ENCODE results near the gene IL16.

Gene IL16

DNA sequence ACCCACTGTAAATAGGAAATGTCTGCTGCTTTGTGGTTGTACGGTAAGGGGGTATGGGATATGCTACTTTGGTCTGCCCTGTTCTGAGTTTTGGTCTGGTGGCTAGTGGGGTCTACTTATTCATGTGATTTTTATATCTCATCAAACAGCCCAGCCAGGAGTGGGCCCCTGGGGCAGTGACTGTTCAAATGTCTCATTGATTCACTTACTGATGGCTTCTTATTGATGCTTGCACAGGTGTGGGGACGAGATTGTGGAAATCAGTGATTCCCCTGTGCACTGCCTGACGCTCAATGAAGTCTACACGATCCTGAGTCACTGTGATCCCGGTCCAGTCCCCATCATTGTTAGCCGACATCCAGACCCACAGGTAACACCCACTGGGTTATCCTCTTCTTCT, 88.8 kb downstream of the IL16 start:
- DNase-seq = peak in 1 of 2 donors; percentile 28
- peaks cover 0 to 17% (median 14%) of the 10 kb centered on the region in 3 donors for H3K36me3 ChIP-seq
- intact Hi-C loops (cut with DNase I; ENCODE audit: low total_unique reads) = no loop called here
- H3K27me3 ChIP-seq = no peaks in the 10 kb centered on the region
- H3K4me1 ChIP-seq = no peaks in the 10 kb centered on the region
- H3K9me3 ChIP-seq = no peaks in the 10 kb centered on the region
- TF ChIP-seq, protein P1, sequence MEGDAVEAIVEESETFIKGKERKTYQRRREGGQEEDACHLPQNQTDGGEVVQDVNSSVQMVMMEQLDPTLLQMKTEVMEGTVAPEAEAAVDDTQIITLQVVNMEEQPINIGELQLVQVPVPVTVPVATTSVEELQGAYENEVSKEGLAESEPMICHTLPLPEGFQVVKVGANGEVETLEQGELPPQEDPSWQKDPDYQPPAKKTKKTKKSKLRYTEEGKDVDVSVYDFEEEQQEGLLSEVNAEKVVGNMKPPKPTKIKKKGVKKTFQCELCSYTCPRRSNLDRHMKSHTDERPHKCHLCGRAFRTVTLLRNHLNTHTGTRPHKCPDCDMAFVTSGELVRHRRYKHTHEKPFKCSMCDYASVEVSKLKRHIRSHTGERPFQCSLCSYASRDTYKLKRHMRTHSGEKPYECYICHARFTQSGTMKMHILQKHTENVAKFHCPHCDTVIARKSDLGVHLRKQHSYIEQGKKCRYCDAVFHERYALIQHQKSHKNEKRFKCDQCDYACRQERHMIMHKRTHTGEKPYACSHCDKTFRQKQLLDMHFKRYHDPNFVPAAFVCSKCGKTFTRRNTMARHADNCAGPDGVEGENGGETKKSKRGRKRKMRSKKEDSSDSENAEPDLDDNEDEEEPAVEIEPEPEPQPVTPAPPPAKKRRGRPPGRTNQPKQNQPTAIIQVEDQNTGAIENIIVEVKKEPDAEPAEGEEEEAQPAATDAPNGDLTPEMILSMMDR (IDR thresholded peaks at IDR 0.05) = no peak
- H3K27ac ChIP-seq = no peak overlapping the region
- no peak overlapping the region for H3K4me3 ChIP-seq

DNA sequence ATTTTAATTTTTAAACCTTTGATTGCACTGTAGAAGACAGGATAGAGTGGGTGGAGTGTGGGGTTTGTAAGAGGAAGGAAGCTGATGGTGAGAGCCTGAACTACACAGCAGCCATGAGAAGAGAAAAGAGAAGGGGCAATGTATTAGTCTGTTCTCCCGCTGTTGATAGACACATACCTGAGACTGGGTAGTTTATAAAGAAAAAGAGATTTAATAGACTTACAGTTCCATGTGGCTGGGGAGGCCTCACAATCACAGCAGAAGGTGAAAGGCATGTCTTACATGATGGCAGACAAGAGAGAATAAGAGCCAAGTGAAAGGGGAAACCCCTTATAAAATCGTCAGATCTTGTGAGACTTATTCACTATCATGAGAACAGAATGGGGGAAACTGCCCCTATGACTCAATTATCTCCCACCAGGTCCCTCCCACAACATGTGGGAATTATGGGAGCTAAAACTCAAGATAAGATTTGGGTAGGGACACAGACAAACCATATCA, 90.0 kb downstream of the IL16 start:
- peak in 1 of 2 donors; percentile 10 for DNase-seq
- Histone ChIP-seq H3K27me3 (no peaks in the 10 kb centered on the region), H3K4me3 (no peak overlapping the region), H3K4me1 (no peaks in the 10 kb centered on the region), H3K9me3 (no peaks in the 10 kb centered on the region), H3K36me3 (peaks cover 0 to 14% (median 13%) of the 10 kb centered on the region in 3 donors), H3K27ac (no peak overlapping the region)
- intact Hi-C loops (cut with DNase I; ENCODE audit: low total_unique reads) = no loop called here
- TF ChIP-seq, protein P1 (IDR thresholded peaks at IDR 0.05) = no peak

GRCh38 chr15:81288040-81288439, 91.4 kb downstream of the IL16 start:
- intact Hi-C loops (cut with DNase I; ENCODE audit: low total_unique reads) = no loop called here
- no peak overlapping the region for H3K27ac ChIP-seq
- DNase-seq = peak in 1 of 2 donors; percentile 7
- TF ChIP-seq, protein P1 (IDR thresholded peaks at IDR 0.05) = no peak
- peaks cover 0 to 21% (median 12%) of the 10 kb centered on the region in 3 donors for H3K36me3 ChIP-seq
- H3K9me3 ChIP-seq = no peaks in the 10 kb centered on the region
- no peaks in the 10 kb centered on the region for H3K4me1 ChIP-seq
- no peak overlapping the region for H3K4me3 ChIP-seq
- no peaks in the 10 kb centered on the region for H3K27me3 ChIP-seq

DNA sequence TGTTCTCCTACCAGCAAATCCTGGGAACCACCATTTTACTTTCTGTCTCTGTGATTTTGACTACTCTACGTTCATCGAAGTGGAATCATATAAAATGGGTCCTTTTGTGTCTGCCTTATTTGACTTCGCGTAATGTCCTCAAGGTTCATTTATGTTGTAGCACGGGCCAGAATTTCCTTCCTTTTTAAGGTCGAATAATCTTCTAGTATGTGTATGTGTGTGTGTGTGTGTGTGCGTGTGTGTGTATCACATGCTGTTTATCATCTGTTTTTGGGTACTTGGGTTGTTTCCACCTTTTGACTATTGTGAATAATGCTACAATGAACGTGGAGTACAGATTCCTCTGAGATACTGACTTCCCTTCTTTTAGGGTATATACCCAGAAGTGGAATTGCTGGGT, 91.9 kb downstream of the IL16 start:
- Histone ChIP-seq H3K9me3 (no peaks in the 10 kb centered on the region), H3K36me3 (peaks cover 0 to 26% (median 13%) of the 10 kb centered on the region in 3 donors), H3K4me1 (no peaks in the 10 kb centered on the region), H3K27ac (no peak overlapping the region), H3K4me3 (no peak overlapping the region), H3K27me3 (no peaks in the 10 kb centered on the region)
- DNase-seq = no peak
- intact Hi-C loops (cut with DNase I; ENCODE audit: low total_unique reads) = no loop called here
- TF ChIP-seq, protein P1 (IDR thresholded peaks at IDR 0.05) = no peak

- DNase-seq = no peak
- no peak overlapping the region for H3K4me3 ChIP-seq
- no peaks in the 10 kb centered on the region for H3K9me3 ChIP-seq
- H3K27me3 ChIP-seq = no peaks in the 10 kb centered on the region
- no peak overlapping the region for H3K27ac ChIP-seq
- peaks cover 0 to 30% (median 13%) of the 10 kb centered on the region in 3 donors for H3K36me3 ChIP-seq
- intact Hi-C loops (cut with DNase I; ENCODE audit: low total_unique reads) = no loop called here
- TF ChIP-seq, protein P1 (IDR thresholded peaks at IDR 0.05) = no peak
- no peaks in the 10 kb centered on the region for H3K4me1 ChIP-seq
Observed at GRCh38 chr15:81289910-81290309, 93.2 kb downstream of the IL16 start.

Data from tibial artery (tissue), 4 donors.